ENCODE data around the gene ID2. TPM values are rescaled to one million over a fixed set of nuclear protein-coding genes. Genes with fewer than 3 reads are reported as not detected.

Gene ID2
- total RNA-seq, 1 experiment from 2014 or later: 112 TPM

- TF ChIP-seq, protein P1, sequence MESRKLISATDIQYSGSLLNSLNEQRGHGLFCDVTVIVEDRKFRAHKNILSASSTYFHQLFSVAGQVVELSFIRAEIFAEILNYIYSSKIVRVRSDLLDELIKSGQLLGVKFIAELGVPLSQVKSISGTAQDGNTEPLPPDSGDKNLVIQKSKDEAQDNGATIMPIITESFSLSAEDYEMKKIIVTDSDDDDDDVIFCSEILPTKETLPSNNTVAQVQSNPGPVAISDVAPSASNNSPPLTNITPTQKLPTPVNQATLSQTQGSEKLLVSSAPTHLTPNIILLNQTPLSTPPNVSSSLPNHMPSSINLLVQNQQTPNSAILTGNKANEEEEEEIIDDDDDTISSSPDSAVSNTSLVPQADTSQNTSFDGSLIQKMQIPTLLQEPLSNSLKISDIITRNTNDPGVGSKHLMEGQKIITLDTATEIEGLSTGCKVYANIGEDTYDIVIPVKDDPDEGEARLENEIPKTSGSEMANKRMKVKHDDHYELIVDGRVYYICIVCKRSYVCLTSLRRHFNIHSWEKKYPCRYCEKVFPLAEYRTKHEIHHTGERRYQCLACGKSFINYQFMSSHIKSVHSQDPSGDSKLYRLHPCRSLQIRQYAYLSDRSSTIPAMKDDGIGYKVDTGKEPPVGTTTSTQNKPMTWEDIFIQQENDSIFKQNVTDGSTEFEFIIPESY (IDR thresholded peaks at IDR 0.05; ENCODE audit: extremely low read depth, insufficient replicate concordance, low read length): no peak
Measured at GRCh38 chr2:8673381-8673780, 8.5 kb upstream of the ID2 start (continued).

GRCh38 chr2:8674420-8675009 lies 7.3 kb upstream of the ID2 start:
- intact Hi-C loops (cut with micrococcal nuclease): no loop called here
- Histone ChIP-seq H3K9ac (ENCODE audit: low read length) (no peak overlapping the region), H3K36me3 (ENCODE audit: control insufficient read depth in 1 of 2, insufficient read depth in 2 of 2, low read length in 2 of 2) (no peaks in the 10 kb centered on the region), H3K27me3 (ENCODE audit: insufficient read depth, low read length) (no peaks in the 10 kb centered on the region), H3K4me1 (ENCODE audit: control insufficient read depth in 1 of 2, insufficient read depth in 2 of 2, low read length in 2 of 2) (peaks cover 17 to 21% of the 10 kb centered on the region in 2 experiments), H3K9me2 (ENCODE audit: insufficient read depth) (no peaks in the 10 kb centered on the region), H3K27ac (ENCODE audit: low read depth, low read length) (no peak overlapping the region), H3K9me3 (ENCODE audit: control insufficient read depth in 1 of 2, insufficient read depth in 1 of 2, low read depth in 1 of 2, low read length in 2 of 2) (no peaks in the 10 kb centered on the region), H3K4me2 (ENCODE audit: low read length) (no peak overlapping the region), H3K4me3 (replicated peaks in 1 of 2; ENCODE audit: low read depth in 1 of 2, low read length in 2 of 2) (no peak overlapping the region), H2AFZ (ENCODE audit: low read depth, low read length, poor library complexity, severe bottlenecking) (no peak overlapping the region), H4K20me1 (ENCODE audit: insufficient read depth) (no peaks in the 10 kb centered on the region), H3K79me2 (ENCODE audit: insufficient read depth, low read length) (no peaks in the 10 kb centered on the region)
- ChIA-PET RAD21 (ENCODE audit: low non-redundant PET in 1 of 2, low total read pairs in 2 of 2, uncharacterized antibody in 2 of 2, unreplicated experiment in 2 of 2) (no interaction called here), CTCF (no interaction called here), POLR2A (no interaction called here)
- TF ChIP-seq RAD21 (IDR thresholded peaks at IDR 0.05; ENCODE audit: low read depth): no peak
- no peak for TF ChIP-seq POLR2A (IDR thresholded peaks at IDR 0.05; ENCODE audit: borderline replicate concordance, extremely low read depth, insufficient read depth, insufficient read length)
- no peak for TF ChIP-seq FOSL1 (IDR thresholded peaks at IDR 0.05; ENCODE audit: low read depth)
- no peak for TF ChIP-seq SIN3A (IDR thresholded peaks at IDR 0.05; ENCODE audit: low read depth)
- TF ChIP-seq EGR1 (IDR thresholded peaks at IDR 0.05; ENCODE audit: low read depth): no peak
- no peak for TF ChIP-seq YY1 (IDR thresholded peaks at IDR 0.05; ENCODE audit: extremely low read depth, insufficient replicate concordance, low read depth, low read length)
- DNase-seq (ENCODE audit: low read depth, low spot score) (no peak), ATAC-seq (no peak)
- no TSS peak for BruUV-seq (replicated peaks)
